Uterus (tissue), 4 donors: Measurements from ENCODE around the gene MAPK8IP2. TPM values are rescaled to one million over a fixed set of nuclear protein-coding genes. Genes with fewer than 3 reads are reported as not detected.

Source experiments
- DNase-seq, 2 donors: peaks; one replicate each; pipeline ENCODE4 v3.0.0-alpha.2; 2019 to 2020
- H3K27ac ChIP-seq, 2 donors: fragments of 200-600 bp; sonication (generic); 1 replicate in 1 of 2; 2 replicates in 1 of 2; pipeline ENCODE4 v1.5.1; 2016 to 2018
- H3K27me3 ChIP-seq, 2 donors: fragments of 200-600 bp; sonication (generic); one replicate each; pipeline ENCODE4 v1.5.1; 2018 to 2019; ENCODE audit warnings: control low read depth in 1 of 2
- H3K36me3 ChIP-seq, 2 donors: fragments of 200-600 bp; sonication (generic); one replicate each; pipeline ENCODE4 v1.5.1; 2019; ENCODE audit warnings: control low read depth in 1 of 2
- H3K4me1 ChIP-seq, 2 donors: fragments of 200-600 bp; sonication (generic); one replicate each; pipeline ENCODE4 v1.5.1; 2018 to 2019; ENCODE audit warnings: control low read depth in 1 of 2
- H3K4me3 ChIP-seq, 2 donors: fragments of 200-600 bp; sonication (generic); 1 replicate in 1 of 2; 2 replicates in 1 of 2; pipeline ENCODE4 v1.5.1; 2018 to 2019; ENCODE audit warnings: mild to moderate bottlenecking in 1 of 2
- H3K9me3 ChIP-seq, 2 donors: fragments of 200-600 bp; sonication (generic); one replicate each; pipeline ENCODE4 v1.5.1; 2019; ENCODE audit warnings: control low read depth in 1 of 2
- CTCF ChIP-seq, 4 experiments: fragments of 200-600 bp in 2 of 4; fragments of 450-650 bp in 2 of 4; sonication (generic) in 2 of 4; IDR thresholded peaks; one replicate each; pipeline ENCODE4 v1.5.1; 2016 to 2019; ENCODE audit warnings: antibody characterized with exemption in 4 of 4, mild to moderate bottlenecking in 2 of 4, moderate library complexity in 1 of 4
- POLR2A ChIP-seq, 2 donors: fragments of 450-650 bp; IDR thresholded peaks; one replicate each; pipeline ENCODE4 v1.6.1; 2016; ENCODE audit warnings: antibody characterized with exemption in 2 of 2, mild to moderate bottlenecking in 1 of 2, moderate library complexity in 1 of 2
- intact Hi-C: fragments of 100-400 bp; cut with DNase I; formaldehyde crosslinking; loops from one replicate; pipeline ENCODE4 v1.15.1; 2023; ENCODE audit warnings: low total_unique reads
- total RNA-seq, 4 donors: library from RNA; depleted of rRNA in 3 of 4; stranded (reverse); fragments of >200 nt in 3 of 4; gene quantifications; one replicate each; pipeline versions ENCODE4 v1.1.0 to v1.2.4, GENCODE V29; 2014 to 2023
- donor health status: DM: yes; HTN: yes; CAD: no.

Gene MAPK8IP2
- total RNA-seq, 4 donors from 2014 or later: 1.7 to 6.1 (median 5.2) TPM; not detected in 1

- Histone ChIP-seq H3K27ac (no peak overlapping the region), H3K36me3 (no peaks in the 10 kb centered on the region)
- intact Hi-C loops: no loop called here
Measured at GRCh38 chr22:50575426-50575941, 25.1 kb upstream of the MAPK8IP2 start.

GRCh38 chr22:50576070-50576469, 24.5 kb upstream of the MAPK8IP2 start:
- TF ChIP-seq CTCF (IDR thresholded peaks at IDR 0.05) (no peak), POLR2A (IDR thresholded peaks at IDR 0.05) (no peak)
- no peak for DNase-seq
- H3K36me3 ChIP-seq: no peaks in the 10 kb centered on the region
- intact Hi-C loops: no loop called here
- no peaks in the 10 kb centered on the region for H3K27me3 ChIP-seq
- H3K27ac ChIP-seq: no peak overlapping the region
- H3K4me1 ChIP-seq: peaks cover 0 to under 1% of the 10 kb centered on the region in 2 donors
- no peaks in the 10 kb centered on the region for H3K9me3 ChIP-seq
- no peak overlapping the region for H3K4me3 ChIP-seq

More at GRCh38 chr22:50575426-50575941, 25.1 kb upstream of the MAPK8IP2 start:
- TF ChIP-seq POLR2A (IDR thresholded peaks at IDR 0.05) (no peak), CTCF (IDR thresholded peaks at IDR 0.05) (no peak)
- no peak for DNase-seq
- Histone ChIP-seq H3K4me3 (no peak overlapping the region), H3K9me3 (no peaks in the 10 kb centered on the region), H3K27me3 (no peaks in the 10 kb centered on the region), H3K4me1 (no peaks in the 10 kb centered on the region)

GRCh38 chr22:50576806-50577696, 23.5 kb upstream of the MAPK8IP2 start:
- intact Hi-C loops: no loop called here
- no peaks in the 10 kb centered on the region for H3K36me3 ChIP-seq
- H3K27ac ChIP-seq: no peak overlapping the region
- TF ChIP-seq POLR2A (IDR thresholded peaks at IDR 0.05): no peak
- TF ChIP-seq CTCF (IDR thresholded peaks at IDR 0.05): no peak
- no peaks in the 10 kb centered on the region for H3K9me3 ChIP-seq
- peaks cover 3 to 4% of the 10 kb centered on the region in 2 donors for H3K4me1 ChIP-seq
- no peak overlapping the region for H3K4me3 ChIP-seq
- no peak for DNase-seq
- no peaks in the 10 kb centered on the region for H3K27me3 ChIP-seq

GRCh38 chr22:50577697-50577986, 23.0 kb upstream of the MAPK8IP2 start:
- Histone ChIP-seq H3K4me1 (peaks cover 3 to 4% of the 10 kb centered on the region in 2 donors), H3K27me3 (no peaks in the 10 kb centered on the region), H3K36me3 (no peaks in the 10 kb centered on the region), H3K27ac (no peak overlapping the region), H3K9me3 (no peaks in the 10 kb centered on the region), H3K4me3 (no peak overlapping the region)
- DNase-seq: no peak
- intact Hi-C loops: no loop called here
- TF ChIP-seq CTCF (IDR thresholded peaks at IDR 0.05) (no peak), POLR2A (IDR thresholded peaks at IDR 0.05) (no peak)

- intact Hi-C loops: no loop called here
- DNase-seq: no peak
Measured at GRCh38 chr22:50577987-50578775, 22.4 kb upstream of the MAPK8IP2 start, which contains the start of gene CPT1B. Gene CPT1B (minus strand): TSS chr22:50578427. CDS start chr22:50577915, 512 bp downstream.

More at GRCh38 chr22:50577987-50578775, 22.4 kb upstream of the MAPK8IP2 start, which contains the start of gene CPT1B:
- no peaks in the 10 kb centered on the region for H3K27me3 ChIP-seq
- H3K4me3 ChIP-seq: no peak within 1 kb of the TSS
- H3K27ac ChIP-seq: no peak within 1 kb of the TSS
- TF ChIP-seq CTCF (IDR thresholded peaks at IDR 0.05): no peak
- no peak for TF ChIP-seq POLR2A (IDR thresholded peaks at IDR 0.05)
- H3K4me1 ChIP-seq: peaks cover 3 to 4% of the 10 kb centered on the region in 2 donors
- H3K9me3 ChIP-seq: no peaks in the 10 kb centered on the region
- H3K36me3 ChIP-seq: no peaks in the 10 kb centered on the region
